ENCODE measurements around the gene S100A12. TPM values are rescaled to one million over a fixed set of nuclear protein-coding genes. Genes with fewer than 3 reads are reported as not detected.
"Not testable (repeated sequence)": the region's sequence is repeated elsewhere in the genome, so short reads cannot be mapped to it uniquely, and the experiment has no call there.

Gene S100A12
- not detected for total RNA-seq

- ChIA-PET CTCF (no interaction called here), POLR2A (no interaction called here)
Observed at GRCh38 chr1:153375511-153375910, at the start of gene S100A12. Gene S100A12 (minus strand): TSS chr1:153375621. CDS start chr1:153374592, 1,029 bp downstream.

DNA sequence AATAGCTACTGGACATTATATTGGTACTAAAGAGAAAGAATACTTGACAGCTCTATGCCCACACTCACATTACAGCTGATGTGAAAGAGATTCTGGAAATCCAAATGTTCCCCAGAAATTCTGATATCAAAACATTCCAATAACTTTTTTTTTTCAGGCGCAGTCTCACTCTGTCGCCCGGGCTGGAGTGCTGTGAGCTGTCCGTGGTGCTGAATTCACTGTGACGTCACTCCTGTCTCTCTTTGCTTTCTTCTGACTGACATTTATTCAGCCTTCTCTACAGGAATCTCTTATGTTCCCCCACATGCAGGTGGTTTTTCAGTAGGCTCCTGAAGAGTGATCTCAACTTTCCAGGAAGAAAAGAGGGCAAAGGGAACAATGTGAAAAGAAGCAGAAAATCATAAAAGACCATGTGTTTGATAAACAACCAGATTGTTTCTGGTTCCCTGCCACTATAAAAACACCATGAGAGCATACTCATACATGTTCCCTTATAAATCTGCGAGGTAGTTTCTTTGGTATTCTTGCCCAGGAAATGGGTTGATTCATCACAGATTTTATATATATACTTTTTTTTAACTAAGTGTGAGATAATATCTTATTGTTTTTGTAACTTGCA is 47.1 kb upstream of the S100A12 start:
- CTCF ChIA-PET: no interaction called here
- POLR2A ChIA-PET: no interaction called here

DNA sequence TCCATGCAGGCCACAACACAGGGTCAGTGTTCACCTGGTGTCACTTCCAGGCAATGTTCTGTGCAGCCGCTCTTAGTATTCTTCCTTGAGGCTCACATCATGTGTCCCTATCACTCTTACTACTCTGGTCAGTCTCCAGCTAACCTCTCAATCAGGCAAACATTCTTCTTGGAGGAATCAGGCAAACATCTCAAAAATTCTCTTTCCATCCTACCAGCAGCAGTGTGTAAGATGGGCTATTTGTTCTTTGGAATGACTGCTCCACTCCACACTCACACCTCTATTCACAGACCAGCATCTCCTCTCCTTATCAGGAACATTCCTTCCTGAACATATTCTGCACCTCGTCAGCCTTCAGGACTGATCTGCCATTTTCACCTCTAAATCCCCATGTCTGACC is 44.9 kb upstream of the S100A12 start:
- CTCF ChIA-PET: no interaction called here

GRCh38 chr1:153419436-153419793 is 44.0 kb upstream of the S100A12 start:
- POLR2A ChIA-PET, CTCF ChIA-PET: not testable (repeated sequence)

More for the DNA sequence above, 44.9 kb upstream of the S100A12 start:
- POLR2A ChIA-PET: interaction anchor here (0.7 kb wide), 1 partner anchor 13 kb away, joined by 3 read pairs; no protein-coding TSS in a partner anchor

DNA sequence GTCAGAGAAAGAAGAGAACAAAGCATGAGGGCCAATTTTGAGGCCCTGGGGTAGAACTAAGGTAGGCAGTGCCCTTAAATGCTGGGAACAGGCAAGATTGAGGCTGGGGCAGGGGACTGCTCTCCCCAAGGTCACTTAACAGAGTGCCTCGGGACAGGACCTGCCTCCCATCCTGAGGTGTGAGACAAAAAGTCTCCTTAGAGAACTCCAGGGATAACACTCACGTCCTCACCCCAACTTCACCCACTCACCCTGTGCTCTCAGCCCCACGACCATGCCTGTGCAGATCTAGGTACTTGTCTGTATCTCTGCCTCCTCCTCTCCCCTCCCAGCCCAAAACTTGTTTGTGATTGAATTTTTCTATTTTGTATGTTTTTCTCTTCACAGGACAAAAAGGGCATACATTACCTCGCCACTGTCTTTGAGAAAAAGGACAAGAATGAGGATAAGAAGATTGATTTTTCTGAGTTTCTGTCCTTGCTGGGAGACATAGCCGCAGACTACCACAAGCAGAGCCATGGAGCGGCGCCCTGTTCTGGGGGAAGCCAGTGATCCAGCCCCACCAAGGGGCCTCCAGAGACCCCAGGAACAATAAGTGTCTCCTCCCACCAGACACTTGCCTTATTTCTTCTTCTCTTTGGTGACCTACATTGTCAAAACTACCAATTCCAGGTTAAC is 43.5 kb upstream of the S100A12 start:
- CTCF ChIA-PET: not testable (repeated sequence)

DNA sequence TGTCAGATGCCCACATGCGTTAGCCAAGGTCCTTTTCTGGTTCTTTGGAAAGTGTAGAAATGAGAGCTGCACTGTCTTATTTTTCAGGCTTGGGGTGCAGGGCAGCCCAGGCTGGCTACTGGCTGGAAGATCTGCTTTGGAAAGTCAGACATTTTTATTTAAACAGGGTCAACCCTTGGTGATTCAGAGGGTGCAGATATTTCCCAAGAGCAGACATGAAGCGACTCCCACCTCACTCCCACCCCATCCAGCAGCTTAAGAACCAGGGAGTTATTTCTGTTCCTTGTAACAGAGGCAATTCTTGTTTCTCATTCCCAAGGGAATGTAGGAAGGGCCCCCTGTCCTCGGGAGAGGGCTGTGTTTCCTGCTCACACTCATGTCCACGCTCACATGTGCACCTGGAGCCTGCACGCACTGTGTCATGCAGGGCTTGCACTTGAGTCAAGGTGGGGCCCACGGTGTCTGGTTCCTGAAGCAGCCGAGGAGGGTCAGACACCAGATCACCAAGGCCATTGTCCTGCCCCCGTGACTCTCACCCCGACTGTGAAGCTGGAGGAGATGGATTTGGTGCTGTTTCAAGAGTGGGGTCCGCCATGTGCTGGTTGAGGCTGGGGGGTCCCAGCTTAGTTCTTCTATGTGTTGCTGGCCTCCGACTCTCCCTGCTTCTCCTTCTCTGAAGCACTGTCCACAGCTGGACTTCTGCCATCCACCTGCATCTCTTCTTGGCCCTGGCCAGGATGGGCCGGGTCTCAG is 41.9 kb upstream of the S100A12 start:
- ChIA-PET CTCF (no interaction called here), POLR2A (no interaction called here)

More for the DNA sequence above, 43.5 kb upstream of the S100A12 start:
- POLR2A ChIA-PET: not testable (repeated sequence)

DNA sequence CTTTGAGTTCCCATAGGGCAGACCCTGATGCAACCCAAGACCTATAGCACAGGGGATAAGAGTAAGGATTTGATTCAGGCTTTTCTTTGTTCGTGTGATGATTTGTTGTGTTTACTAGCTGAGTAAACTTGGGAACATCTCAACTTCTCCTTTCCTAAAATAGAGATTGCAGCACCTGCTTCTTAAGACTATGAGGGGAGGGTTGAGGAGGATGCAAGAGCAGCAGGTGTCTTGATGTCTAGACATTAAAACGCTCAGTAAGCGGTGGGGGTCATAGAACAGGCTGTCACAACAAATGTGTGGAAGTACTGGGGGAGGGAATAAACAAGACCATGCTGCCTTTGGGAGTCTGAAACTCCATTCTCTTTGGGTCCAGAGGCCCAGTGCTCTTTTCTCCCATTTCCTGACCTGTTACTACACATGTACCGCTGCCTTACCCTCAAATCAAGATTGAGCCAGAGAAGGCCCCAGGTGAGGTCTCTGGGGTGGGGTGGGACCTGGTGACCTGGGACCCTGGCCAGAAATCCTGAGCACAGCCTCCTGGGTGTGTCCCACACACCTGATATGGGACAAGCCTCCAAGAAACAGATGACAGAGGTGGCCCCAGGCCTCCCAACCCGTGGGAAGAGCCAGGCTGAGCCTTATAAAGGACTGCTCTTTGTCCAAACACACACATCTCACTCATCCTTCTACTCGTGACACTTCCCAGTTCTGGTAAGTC is 40.6 kb upstream of the S100A12 start, which contains the start of gene S100A7A:
Gene S100A7A (plus strand): TSS at position 671 of the 721 bp plus-strand sequence. CDS start 1,563 bp downstream, outside the sequence.
- CTCF ChIA-PET: no interaction called here
- POLR2A ChIA-PET: no interaction called here

- CTCF ChIA-PET: not testable (repeated sequence)
Observed at GRCh38 chr1:153413961-153414360, 38.5 kb upstream of the S100A12 start.

DNA sequence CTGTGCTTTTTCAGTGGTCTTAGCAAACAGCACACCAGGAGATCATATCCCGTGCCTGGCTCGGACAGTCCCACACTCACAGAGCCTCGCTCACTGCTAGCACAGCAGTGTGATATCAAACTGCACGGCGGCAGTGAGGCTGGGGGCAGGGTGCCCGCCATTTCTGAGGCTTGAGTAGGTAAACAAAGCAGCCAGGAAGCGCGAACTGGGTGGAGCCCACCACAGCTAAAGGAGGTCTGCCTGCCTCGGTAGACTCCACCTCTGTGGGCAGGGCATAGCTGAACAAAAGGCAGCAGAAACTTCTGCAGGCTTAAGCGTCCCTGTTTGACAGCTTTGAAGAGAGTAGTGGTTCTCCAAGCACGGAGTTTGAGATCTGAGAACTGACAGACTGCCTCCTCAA is 31.9 kb upstream of the S100A12 start:
- CTCF ChIA-PET: not testable (repeated sequence)

More at GRCh38 chr1:153413961-153414360, 38.5 kb upstream of the S100A12 start:
- POLR2A ChIA-PET: not testable (repeated sequence)

GRCh38 chr1:153405825-153406599 is 30.6 kb upstream of the S100A12 start:
- POLR2A ChIA-PET, CTCF ChIA-PET: not testable (repeated sequence)

More for the DNA sequence above, 31.9 kb upstream of the S100A12 start:
- POLR2A ChIA-PET: interaction anchor here (0.6 kb wide), 1 partner anchor 13 kb away, joined by 3 read pairs; no protein-coding TSS in a partner anchor

GRCh38 chr1:153404768-153405167 is 29.3 kb upstream of the S100A12 start:
- ChIA-PET POLR2A (no interaction called here), CTCF (interaction anchor here (1.2 kb wide), 1 partner anchor 50 kb away, joined by 3 read pairs; no protein-coding TSS in a partner anchor)

GRCh38 chr1:153404086-153404635 is 28.7 kb upstream of the S100A12 start:
- POLR2A ChIA-PET: no interaction called here
- CTCF ChIA-PET: interaction anchor here (1.2 kb wide), 1 partner anchor 49 kb away, joined by 3 read pairs; no protein-coding TSS in a partner anchor

GRCh38 chr1:153403421-153404085 is 28.1 kb upstream of the S100A12 start:
- CTCF ChIA-PET: no interaction called here
- POLR2A ChIA-PET: no interaction called here

- POLR2A ChIA-PET: no interaction called here
- CTCF ChIA-PET: no interaction called here
Observed at GRCh38 chr1:153402226-153402625, 26.8 kb upstream of the S100A12 start.

DNA sequence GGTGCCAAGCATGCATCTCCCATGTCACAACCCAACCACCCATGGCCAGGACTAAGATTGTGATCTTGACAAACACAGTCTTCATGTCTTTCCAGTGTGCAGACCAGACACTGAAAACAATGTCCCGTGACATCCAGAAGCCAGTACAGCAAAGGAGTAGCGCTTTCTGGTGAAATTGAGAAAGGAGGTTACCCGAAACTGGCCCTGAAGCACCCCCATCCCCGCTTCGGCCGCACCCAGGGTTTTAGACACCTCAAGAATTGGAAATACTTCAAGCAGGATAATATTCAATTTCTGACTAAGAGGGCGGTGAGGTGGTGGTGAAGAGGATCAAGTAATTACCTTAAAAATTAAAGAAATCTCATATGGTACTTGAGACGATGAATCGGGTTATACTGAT is 26.0 kb upstream of the S100A12 start:
- ChIA-PET CTCF (no interaction called here), POLR2A (no interaction called here)

- ChIA-PET POLR2A (no interaction called here), CTCF (no interaction called here)
Observed at GRCh38 chr1:153400244-153400643, 24.8 kb upstream of the S100A12 start.

GRCh38 chr1:153399401-153400055 is 24.1 kb upstream of the S100A12 start:
- CTCF ChIA-PET: no interaction called here
- POLR2A ChIA-PET: no interaction called here
